Stimulated activated CD4-positive, alpha-beta T cell treated with anti-CD3 and anti-CD28 coated beads, Interleukin-12 subunit alpha, Interleukin-12 subunit beta, amount 100 ng/mL, for 24 hours (primary cell): ENCODE data around the gene FXN.
"Not testable (repeated sequence)": the region's sequence is repeated elsewhere in the genome, so short reads cannot be mapped to it uniquely, and the experiment has no call there.

Experiments
- DNase-seq, 2 experiments: peaks; one replicate each; pipeline ENCODE4 v3.0.0-alpha.2; 2020; ENCODE audit warnings: low read depth in 2 of 2

Gene FXN

DNA sequence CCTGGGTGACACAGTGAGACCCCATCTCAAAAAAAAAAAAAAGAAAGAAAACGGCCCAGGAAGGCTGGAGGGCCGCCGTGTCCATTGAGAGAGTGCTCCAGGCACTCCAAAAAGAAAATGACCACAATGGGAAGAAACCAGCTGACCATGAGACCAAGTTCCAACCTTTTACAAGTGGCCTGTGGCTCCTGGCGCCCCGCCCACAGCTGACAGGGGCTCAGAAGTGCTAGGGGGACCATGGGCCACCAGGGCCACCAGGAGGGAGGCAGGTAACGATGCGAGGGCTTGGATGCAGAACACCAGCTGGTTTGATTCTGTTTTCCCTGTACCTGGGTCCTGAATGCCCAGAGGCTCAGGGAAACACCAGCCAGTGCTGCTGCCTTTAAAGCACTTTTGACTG lies 34.6 kb downstream of the FXN start:
- DNase-seq: no peak

DNA sequence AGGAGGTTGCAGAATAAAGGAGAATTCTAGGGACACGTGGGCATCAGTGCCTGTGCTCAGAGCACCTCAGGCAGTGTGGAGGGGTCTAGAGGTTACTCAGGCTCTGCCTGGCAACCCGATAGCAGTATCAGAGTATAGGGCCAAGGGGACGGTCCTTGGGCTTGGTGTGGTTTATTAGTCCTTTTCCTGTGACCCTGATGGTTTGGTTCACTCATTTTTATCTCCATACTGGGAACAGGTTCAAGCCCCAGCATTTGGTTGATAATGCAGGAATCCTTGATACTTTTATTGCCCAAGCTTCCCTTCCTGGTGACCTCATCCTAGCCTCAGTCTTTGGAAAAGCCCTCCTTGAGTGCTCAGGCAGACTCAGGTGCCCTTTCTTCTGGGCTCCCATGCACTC lies 35.5 kb downstream of the FXN start:
- DNase-seq: no peak

DNA sequence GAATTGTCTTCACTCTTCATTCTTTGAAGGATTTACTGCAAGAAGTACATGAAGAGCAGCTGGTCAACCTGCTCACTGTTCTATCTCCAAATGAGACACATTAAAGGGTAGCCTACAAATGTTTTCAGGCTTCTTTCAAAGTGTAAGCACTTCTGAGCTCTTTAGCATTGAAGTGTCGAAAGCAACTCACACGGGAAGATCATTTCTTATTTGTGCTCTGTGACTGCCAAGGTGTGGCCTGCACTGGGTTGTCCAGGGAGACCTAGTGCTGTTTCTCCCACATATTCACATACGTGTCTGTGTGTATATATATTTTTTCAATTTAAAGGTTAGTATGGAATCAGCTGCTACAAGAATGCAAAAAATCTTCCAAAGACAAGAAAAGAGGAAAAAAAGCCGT lies 37.6 kb downstream of the FXN start:
- no peak for DNase-seq

DNA sequence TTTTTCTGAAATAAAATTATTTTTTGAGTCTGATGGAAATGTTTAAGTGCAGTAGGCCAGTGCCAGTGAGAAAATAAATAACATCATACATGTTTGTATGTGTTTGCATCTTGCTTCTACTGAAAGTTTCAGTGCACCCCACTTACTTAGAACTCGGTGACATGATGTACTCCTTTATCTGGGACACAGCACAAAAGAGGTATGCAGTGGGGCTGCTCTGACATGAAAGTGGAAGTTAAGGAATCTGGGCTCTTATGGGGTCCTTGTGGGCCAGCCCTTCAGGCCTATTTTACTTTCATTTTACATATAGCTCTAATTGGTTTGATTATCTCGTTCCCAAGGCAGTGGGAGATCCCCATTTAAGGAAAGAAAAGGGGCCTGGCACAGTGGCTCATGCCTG lies 39.2 kb downstream of the FXN start:
- no peak for DNase-seq

DNA sequence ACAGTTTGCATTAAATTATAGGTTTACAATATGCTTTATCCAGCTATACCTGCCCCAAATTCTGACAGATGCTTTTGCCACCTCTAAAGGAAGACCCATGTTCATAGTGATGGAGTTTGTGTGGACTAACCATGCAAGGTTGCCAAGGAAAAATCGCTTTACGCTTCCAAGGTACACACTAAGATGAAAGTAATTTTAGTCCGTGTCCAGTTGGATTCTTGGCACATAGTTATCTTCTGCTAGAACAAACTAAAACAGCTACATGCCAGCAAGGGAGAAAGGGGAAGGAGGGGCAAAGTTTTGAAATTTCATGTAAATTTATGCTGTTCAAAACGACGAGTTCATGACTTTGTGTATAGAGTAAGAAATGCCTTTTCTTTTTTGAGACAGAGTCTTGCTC lies 41.0 kb downstream of the FXN start:
- no peak for DNase-seq

DNA sequence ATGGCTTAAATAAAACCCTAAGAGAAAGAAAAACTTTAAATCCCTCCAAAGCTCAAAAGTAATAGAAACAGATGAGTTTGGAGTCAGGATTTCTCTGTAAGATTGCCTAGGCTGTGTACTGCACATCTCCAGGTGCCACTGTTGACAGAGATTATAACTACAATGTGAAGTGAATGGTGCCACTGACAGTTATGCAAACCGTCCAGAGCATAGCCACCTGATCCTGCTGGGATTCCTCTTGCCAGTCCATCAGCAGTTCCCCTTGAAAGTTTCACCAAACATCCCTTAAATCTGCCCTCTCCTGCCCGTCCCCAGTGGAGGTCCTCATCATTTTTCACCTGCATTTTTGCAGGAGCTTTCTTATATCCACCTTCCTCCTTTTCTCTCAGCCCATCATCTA lies 42.5 kb downstream of the FXN start:
- no peak for DNase-seq

DNA sequence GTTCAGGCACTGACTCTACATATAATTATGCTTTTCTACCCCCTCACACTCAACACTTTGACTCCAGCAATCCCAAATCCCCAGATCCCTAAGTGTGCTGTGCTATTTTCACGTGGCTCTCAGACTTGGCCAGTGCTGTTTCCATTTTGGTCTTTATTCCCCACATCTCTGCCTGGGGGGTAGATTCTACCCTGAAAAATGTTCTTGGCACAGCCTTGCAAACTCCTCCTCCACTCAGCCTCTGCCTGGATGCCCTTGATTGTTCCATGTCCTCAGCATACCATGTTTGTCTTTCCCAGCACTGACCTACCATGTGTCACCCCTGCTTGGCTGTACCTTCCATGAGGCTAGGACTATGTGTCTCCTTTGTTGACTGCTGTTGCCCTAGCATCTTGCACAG lies 43.0 kb downstream of the FXN start:
- DNase-seq: no peak

DNA sequence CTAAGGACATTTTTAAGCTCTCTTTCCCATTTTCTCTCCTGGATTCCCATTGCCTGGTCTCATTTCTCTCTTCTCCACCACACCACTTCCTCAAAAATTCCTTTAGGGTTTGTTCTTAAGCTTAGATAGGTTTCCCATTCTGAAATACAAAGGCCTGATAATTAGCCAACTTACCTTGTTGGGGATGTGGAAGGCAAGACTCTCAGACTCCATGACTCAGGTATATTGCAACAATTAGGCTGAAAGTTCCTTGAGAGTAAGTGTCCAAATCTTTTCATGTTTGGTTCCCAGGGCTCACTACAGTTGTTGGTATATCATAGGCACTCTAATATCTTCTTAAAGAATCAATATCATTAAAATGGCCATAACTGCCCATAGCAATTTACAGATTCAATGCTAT lies 43.6 kb downstream of the FXN start:
- no peak for DNase-seq

DNA sequence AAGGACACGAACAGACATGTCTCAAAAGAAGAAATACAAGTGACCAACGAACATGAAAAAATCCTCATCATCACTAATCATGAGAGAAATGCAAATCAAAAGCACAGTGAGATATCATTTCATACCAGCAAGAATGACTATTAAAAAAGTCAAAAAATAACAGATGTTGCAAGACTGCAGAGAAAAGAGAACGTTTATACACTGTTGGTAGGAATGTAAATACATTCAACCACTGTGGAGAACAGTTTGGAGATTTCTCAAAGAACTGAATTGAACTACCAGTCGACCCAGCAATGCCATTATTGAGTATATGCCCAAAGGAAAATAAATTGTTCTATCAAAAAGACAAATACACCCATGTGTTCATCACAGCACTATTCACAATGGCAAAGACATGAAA lies 45.7 kb downstream of the FXN start:
- DNase-seq: no peak

DNA sequence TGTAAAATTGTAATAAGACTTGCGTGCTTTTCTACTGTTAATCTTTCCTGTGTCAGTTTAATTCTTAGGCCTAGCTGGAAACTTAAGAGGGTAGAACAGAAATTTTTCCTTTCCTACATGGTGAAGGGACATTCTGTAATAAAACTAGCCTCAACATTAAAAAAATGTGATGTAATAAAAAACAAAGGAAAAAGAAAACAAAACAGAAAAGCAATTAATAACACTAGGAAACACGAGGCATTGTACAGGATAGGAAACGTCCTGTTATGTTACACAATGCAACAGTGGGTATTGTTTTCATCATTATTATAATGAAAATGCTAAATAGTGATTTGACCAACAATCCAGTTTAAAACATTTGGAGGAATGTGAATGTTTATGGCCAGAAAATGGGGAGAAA lies 47.8 kb downstream of the FXN start:
- DNase-seq: no peak

DNA sequence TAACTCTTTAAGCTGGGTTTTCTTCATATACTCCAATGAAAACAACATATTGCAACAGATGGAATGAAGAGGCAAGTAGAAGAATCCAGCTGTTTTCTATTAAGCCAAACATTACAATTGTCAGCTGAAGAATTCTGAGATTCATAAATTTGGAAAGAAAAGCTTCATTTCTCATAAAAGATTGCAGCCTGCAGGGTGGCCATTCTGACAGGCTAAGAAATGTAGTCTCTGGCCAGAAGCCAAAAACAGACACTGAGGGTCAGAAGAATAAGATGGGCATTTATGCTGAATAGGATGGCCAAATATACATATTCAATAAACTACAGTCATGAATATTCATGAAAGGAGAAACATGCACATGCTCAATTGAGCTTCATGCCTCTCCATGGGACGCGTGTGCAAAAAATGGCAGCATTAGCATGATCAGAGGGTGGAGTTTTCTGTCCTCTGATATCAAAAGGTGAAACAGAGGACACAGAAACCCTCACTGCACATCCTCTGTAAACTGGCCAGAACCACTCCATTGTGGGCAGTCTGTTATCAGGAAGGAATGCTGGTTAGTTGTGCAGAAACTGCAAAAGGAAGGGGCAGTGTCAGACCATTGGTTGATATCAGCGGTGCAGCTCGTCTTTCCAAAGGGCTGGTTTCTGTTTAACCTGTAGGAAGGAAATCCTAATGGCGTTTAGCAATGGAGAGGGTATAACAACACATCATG lies 50.2 kb downstream of the FXN start:
- DNase-seq: no peak

DNA sequence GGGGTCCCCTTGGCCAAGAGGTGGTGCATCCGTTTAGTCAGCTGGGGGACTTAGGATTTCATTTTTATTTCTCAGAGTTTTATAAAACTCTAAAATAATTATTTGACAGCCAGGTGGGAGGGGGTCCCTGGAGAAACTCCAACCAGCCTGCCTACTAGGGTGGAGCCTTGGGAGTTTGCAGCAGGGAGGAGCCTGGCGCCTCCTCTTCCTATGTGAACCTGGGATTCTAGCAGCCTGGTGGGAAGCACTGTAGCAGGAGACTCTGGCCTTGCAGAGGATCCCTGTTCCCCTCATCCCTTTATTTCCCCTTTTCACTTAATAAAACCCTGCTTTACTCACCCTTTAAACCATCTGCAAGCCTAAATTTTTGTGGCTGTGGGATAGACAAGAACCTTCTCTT lies 50.8 kb downstream of the FXN start:
- no peak for DNase-seq

DNA sequence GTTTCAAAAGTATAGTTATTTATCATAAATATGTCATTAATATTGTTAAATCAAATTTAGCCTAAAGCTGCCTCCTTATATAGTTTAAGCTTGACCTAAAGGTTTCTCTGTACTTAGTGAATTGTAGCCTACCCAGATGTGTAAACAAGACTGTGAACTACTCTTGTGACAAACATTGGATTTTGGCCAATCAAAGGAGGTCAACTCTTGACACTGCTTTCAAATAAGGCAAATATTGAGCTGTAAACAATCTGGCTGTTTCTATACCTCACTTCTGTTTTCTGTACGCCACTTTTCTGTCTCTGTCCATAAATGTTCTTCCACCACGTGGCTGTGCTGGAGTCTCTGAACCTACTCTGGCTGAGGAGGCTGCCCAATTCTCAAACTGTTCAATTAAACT lies 51.2 kb downstream of the FXN start:
- DNase-seq: no peak

DNA sequence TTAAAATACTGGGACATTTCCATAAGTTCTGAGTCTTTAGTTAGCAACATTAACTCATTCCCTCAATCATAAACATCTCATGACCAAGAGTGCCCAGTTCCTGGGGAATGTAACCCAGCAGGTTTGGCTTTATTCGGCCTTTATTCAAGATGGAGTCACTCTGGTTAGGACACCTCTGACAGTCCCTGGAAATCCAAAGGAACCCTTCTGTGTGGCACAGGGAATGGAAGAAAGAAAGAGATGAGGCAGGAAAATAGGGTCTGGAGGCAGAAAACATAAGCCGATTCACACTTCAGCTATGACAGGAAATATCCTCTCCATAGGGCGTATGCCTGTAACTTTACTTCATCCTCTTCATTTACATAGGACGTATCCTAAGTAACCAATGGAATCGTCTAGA lies 53.5 kb downstream of the FXN start:
- DNase-seq: no peak

DNA sequence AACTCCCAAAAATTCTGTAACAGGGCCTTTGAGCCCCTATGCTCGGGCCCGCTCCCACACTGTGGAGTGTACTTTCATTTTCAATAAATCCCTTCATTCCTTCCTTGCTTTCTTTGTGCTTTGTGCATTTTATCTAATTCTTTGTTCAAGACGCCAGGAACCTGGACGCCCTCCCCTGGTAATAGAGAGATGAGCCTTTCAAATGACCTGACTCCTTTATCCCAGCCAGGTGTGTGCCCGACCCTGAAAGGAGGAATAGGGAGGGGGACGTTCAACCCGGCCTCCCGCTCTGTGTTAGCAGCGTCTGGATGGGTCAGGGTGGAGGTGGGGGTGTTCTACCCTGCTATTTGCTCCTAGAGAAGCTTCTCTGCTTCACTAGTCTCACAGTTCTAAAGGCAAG lies 53.9 kb downstream of the FXN start:
- no peak for DNase-seq

DNA sequence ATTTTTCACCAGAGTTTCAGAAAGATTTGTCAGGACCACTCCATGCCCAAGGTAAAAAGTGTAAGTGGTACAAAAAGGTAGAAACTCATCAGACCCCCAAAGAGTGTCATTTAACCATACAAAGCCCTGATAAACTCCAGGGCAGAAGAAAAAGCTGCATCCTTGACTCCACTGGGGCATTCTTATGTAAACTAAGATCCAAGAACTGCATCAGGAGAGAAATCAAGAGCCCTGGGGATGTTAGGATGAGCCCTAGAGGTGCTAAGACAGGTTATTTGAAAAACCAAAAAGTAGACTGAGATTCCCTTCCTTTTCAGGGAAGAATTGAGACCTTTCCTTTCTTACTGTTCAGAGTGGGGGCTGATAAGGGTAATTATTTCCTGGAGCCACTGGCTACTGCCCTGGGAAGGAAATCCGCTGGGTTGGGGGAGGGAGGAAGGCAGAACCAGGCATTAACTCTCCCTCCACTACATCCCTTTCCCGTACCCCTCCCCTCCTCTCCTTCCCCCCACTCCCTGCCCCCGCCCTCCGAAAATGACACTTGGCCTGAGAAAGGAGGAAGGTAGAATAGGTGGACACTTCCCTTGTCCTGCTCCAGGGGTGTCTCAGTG lies 54.7 kb downstream of the FXN start:
- no peak for DNase-seq

DNA sequence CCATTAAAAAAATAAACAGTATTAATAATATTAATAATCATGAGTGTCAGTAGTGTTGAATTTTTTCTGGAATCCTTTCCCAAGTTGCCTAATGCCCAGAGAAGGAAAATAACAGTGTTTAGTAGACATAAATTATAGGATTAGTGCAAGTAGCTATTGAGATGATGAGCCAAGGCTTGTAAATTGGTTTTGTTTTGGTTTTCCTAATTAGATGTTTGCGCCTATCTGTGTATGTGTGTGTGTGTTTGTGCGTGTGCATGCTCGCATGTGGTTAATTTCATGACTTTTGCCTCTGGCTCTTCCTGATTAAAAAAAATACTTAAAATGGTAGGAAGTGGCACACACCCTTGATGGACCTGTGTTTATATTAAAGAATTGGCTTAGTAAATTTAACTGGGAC lies 55.4 kb downstream of the FXN start:
- DNase-seq: no peak

DNA sequence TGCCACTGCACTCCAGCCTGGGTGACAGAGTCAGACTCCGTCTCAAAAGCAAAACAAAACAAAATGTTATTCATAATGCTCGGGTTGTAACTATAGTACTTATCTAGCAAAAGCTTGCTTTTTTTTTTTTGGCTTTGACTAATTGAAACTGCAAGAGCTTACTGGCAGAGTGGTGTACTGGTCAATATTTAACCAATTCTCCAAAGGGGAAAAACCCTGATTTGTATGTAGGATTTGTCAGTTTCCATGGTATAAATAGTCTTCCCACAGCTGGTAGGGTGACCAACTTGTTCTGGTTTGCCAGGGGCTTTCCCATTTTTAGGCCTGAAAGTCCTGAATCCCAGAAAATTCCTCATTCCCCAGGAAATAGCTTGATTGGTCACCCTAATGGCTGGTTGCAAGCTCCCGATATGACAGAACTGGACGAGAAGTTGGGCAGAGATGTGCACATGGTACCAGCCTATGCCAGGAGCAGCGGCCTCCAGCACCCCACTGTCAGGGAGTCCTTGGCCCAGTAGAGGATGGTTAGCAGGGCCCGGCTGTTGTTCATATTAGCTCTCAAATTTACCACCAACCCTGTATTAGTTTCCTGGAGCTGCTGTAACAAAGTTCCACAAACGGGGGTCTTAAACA lies 58.0 kb downstream of the FXN start:
- no peak for DNase-seq

DNA sequence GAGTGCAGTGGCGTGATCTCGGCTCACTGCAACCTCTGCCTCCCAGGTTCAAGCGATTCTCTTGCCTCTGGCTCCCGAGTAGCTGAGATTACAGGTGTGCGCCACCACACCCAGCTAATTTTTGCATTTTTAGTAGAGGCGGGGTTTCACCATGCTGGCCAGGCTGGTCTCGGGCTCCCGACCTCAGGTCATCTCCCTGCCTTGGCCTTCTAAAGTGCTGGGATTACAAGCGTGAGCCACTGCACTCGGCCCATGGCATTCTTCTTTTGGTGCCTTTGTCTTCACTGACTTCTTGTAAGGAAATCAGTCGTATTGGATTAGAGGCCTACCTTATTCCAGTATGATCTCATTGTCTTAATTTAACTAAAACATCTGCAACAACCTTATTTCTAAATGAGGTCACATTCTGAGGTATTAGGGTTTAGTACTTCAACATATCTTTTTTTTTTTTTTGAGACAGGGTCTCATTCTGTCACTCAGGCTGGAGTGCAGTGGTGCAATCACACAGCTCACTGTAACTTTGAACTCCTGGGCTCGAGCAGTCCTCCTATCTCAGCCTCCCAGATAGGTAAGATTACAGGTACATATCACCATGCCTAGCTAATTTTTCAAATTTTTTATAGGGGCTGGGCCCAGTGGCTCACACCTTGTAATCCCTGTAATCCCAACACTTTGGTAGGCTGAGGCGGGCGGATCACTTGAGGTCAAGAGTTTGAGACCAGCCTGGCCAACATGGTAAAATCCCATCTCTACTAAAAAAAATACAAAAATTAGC lies 59.0 kb downstream of the FXN start:
- not testable (repeated sequence) for DNase-seq

DNA sequence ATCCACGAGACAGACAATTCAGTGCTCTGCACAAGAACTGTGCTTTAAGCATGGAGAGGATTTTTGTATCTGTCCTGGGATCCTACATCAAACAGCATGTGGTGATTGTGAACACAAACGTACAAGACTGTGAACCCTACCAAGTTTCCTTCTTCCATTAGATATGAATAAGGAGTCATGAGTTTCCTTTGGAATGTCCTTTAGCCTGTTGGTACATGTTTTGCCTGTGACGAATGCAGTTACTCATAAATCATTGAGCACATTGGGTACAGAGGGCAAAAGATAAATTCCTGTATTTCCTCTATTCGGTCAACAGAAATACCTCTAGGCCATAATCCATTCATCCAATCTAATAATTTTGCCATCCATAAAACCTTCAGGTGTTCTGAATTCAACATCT lies 61.5 kb downstream of the FXN start:
- DNase-seq: no peak

DNA sequence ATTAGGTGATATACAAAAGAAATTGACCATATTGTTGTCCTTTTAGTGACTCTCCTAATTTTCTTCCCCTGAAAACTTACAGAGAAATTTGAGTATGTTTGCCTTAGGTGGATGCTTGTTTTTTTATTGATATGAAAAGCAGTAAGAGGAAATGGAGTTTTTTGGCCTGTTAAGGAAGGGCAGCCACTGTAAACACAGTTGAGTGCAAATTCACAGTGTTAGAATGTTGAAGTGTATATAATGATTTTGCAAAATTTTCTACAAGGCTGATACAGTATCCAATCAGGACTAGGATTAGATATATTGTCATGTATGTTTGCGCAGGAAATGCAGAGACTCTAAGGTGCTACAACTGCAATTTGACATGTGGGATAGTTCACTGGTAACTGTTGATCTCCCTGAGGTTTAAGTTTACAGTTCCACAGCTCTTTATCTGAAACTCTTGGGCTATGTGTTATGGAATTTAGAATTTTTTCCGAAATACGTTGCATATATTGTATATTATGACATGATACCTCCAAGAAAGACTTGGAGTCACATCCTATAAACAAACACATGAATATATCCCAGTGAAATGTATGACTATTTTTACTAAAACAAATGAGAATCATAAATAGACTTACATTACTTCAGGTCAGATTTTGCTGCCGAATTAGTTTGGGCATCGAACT lies 62.5 kb downstream of the FXN start:
- no peak for DNase-seq

DNA sequence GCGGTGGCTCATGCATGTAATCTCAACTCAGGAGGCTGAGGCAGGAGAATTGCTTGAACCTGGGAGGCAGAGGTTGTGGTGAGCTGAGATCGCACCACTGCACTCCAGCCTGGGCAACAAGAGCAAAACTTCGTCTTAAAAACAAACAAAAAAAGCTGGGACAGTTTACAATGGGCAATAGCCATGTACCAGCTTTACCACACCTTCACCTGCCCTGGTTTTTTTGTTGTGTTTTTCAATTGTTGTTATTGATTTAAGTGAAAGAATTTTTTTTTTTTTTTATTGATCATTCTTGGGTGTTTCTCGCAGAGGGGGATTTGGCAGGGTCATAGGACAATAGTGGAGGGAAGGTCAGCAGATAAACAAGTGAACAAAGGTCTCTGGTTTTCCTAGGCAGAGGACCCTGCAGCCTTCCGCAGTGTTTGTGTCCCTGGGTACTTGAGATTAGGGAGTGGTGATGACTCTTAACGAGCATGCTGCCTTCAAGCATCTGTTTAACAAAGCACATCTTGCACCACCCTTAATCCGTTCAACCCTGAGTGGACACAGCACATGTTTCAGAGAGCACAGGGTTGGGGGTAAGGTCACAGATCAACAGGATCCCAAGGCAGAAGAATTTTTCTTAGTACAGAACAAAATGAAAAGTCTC lies 67.9 kb downstream of the FXN start:
- DNase-seq: not testable (repeated sequence)
